ENCODE data around the gene PIEZO2. TPM values are rescaled to one million over a fixed set of nuclear protein-coding genes. Genes with fewer than 3 reads are reported as not detected.

PIEZO2 gene
- total and polyA plus RNA-seq, 2 of the 8 experiments (the other 6 are each of a cell fraction or from before 2014, with no cell fraction given), result 4.7 to 16.5 TPM

DNA sequence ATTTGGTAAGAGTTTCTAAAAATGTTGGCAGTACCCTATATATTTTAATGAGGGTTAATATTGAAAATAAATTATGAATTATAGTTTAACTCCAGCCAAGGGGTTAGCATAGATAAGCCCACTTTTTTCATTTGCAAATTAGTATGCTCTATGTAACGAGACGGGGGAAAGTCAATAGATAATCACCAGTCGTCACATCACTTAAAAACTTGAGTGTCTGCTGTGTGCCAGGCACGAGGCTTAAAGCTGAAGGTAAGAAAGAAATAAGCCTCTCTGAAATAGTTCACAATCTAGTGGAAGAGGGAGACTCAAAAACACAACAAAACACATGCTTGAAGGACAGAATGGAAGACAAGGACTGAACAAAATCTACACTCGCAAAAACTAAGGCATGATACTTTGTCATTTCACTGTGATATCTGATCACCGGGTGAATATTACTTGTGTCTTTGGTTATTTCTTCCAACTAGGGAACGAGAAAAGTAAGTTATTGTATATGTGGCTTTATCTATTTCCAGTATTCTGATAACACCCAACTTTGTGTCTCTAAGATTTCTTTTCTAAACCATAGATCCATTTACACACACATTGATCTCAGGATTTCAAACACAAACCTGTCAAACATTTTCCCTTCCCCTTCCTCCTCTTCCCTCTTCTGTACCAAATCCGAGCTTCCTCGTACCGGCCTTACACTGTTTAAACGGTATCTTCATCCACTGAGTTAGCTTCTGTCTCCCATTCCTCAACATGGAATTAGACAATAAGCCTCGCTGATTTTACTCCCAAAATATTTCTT is 199.1 kb downstream of the PIEZO2 start:
- Histone ChIP-seq H4K8ac (ENCODE audit: extremely low read depth, insufficient read depth, low read length) (no peak overlapping the region), H2BK5ac (ENCODE audit: low read depth, low read length) (no peak overlapping the region), H3K9me3 (ENCODE audit: insufficient read depth in 2 of 2, low read depth in 1 of 2, low read length in 1 of 2) (peaks cover 6 to 7% of the 10 kb centered on the region in 2 experiments), H2BK120ac (replicated peaks; ENCODE audit: low read depth, low read length) (no peak overlapping the region), H4K5ac (ENCODE audit: insufficient read length, low read depth, low read length) (no peak overlapping the region), H3K4me2 (ENCODE audit: insufficient read depth in 1 of 2, low read depth in 2 of 2, low read length in 2 of 2) (no peak overlapping the region), H3K4me3 (ENCODE audit: extremely low read depth in 1 of 4, insufficient read depth in 2 of 4, low read depth in 3 of 4, low read length in 4 of 4) (no peak overlapping the region), H4K91ac (replicated peaks; ENCODE audit: insufficient read length, low read length) (no peak overlapping the region), H3K18ac (ENCODE audit: extremely low read depth, low read length) (no peak overlapping the region), H3K4ac (replicated peaks; ENCODE audit: insufficient read length, low read depth, low read length) (no peak overlapping the region), H3K23me2 (ENCODE audit: low read depth, low read length) (no peaks in the 10 kb centered on the region), H2BK15ac (ENCODE audit: low read length) (no peak overlapping the region), H3K9ac (replicated peaks in 1 of 4; ENCODE audit: extremely low read depth in 1 of 4, low read depth in 3 of 4, low read length in 3 of 4) (no peak overlapping the region), H3K14ac (ENCODE audit: insufficient read length) (no peak overlapping the region), H3K36me3 (ENCODE audit: control insufficient read depth in 2 of 4, insufficient read depth in 4 of 4, low read length in 3 of 4) (peaks cover 0 to 4% (median 0%) of the 10 kb centered on the region in 4 experiments; a peak in 1 of 8 replicates), H4K20me1 (replicated peaks in 1 of 2; ENCODE audit: control insufficient read depth in 1 of 2, insufficient read depth in 2 of 2, low read length in 2 of 2) (no peaks in the 10 kb centered on the region), H3K23ac (ENCODE audit: insufficient read length) (no peak overlapping the region), H2BK12ac (ENCODE audit: low read depth, low read length) (no peak overlapping the region), H2AFZ (ENCODE audit: low read length) (no peak overlapping the region), H3K79me2 (ENCODE audit: control insufficient read depth in 1 of 2, insufficient read depth in 2 of 2, low read length in 2 of 2) (no peaks in the 10 kb centered on the region), H3K79me1 (ENCODE audit: low read depth, low read length) (no peaks in the 10 kb centered on the region), H3K56ac (replicated peaks; ENCODE audit: insufficient read length, low read depth, low read length) (no peak overlapping the region), H3K4me1 (replicated peaks in 1 of 4; ENCODE audit: control insufficient read depth in 3 of 4, insufficient read depth in 4 of 4, low read length in 3 of 4) (no peaks in the 10 kb centered on the region), H3K27ac (ENCODE audit: low read depth, low read length) (no peak overlapping the region), H2AK5ac (ENCODE audit: low read depth, low read length) (no peak overlapping the region), H3K27me3 (replicated peaks in 1 of 4; ENCODE audit: control insufficient read depth in 3 of 4, extremely low read depth in 1 of 4, insufficient read depth in 3 of 4, low read length in 3 of 4) (no peaks in the 10 kb centered on the region), H2BK20ac (ENCODE audit: low read length) (no peak overlapping the region)
- DNase-seq (ENCODE audit: low read depth in 1 of 2, low spot score in 2 of 2) (no peak), FAIRE-seq (no peak)
- POLR2A ChIA-PET (ENCODE audit: partially characterized antibody), result no interaction called here
- WGBS, 2 experiments (ENCODE audit: extremely low coverage in 1 of 2, insufficient coverage in 1 of 2, insufficient read length in 1 of 2, insufficient replicate concordance in 2 of 2, low coverage in 1 of 2, low lambda C conversion rate in 2 of 2, missing lambda C conversion rate in 1 of 2), result 91% methylated on average over 12 of the region's 12 CpGs; no CpG with 5 or more reads in 1 of the 2 experiments
- CTCF ChIA-PET (ENCODE audit: partially characterized antibody), result interaction anchor here (1.0 to 1.5 kb wide), 2 partner anchors 24 to 204 kb away, joined by 3 read pairs; no protein-coding TSS in a partner anchor
- TF ChIP-seq PHF8 (conservative IDR thresholded peaks at IDR 0.05; ENCODE audit: low read depth, low read length) (no peak), TAF1 (IDR thresholded peaks at IDR 0.05; ENCODE audit: low read depth, low read length) (no peak), NANOG (IDR thresholded peaks at IDR 0.05; ENCODE audit: insufficient read depth, low read depth, low read length, poor library complexity, severe bottlenecking) (no peak), POLR2A (IDR thresholded peaks at IDR 0.05; ENCODE audit: control extremely low read depth in 1 of 2, low read depth in 2 of 2, low read length in 2 of 2) (no peak), POU5F1 (IDR thresholded peaks at IDR 0.05; ENCODE audit: low read depth, low read length) (no peak), SAP30 (IDR thresholded peaks at IDR 0.05; ENCODE audit: insufficient read depth, insufficient replicate concordance, low read length) (no peak), POLR2AphosphoS5 (IDR thresholded peaks at IDR 0.05; ENCODE audit: low read depth, low read length) (no peak), SP1 (IDR thresholded peaks at IDR 0.05; ENCODE audit: low read depth, low read length) (no peak), SP2 (IDR thresholded peaks at IDR 0.05; ENCODE audit: low read length) (no peak), GABPA (IDR thresholded peaks at IDR 0.05; ENCODE audit: borderline replicate concordance, insufficient read depth, low read length) (no peak), CHD2 (IDR thresholded peaks at IDR 0.05; ENCODE audit: low read length) (no peak), EGR1 (IDR thresholded peaks at IDR 0.05; ENCODE audit: borderline replicate concordance, low read depth, low read length) (no peak), ASH2L (IDR thresholded peaks at IDR 0.05; ENCODE audit: low read length) (no peak), ZNF274 (IDR thresholded peaks at IDR 0.05; ENCODE audit: borderline replicate concordance, extremely low read depth, low read length) (no peak)
